ENCODE results near the gene ANKFY1.
A peak's percentile ranks its signal among the peaks of the same experiment; 100 is the strongest.

Gene ANKFY1

GRCh38 chr17:4146641-4147040 lies 117.1 kb downstream of the ANKFY1 start:
- ATAC-seq (ENCODE audit: insufficient read depth, low read depth) = no peak
- no peak overlapping the region for H3K4me3 ChIP-seq (ENCODE audit: low read depth in 1 of 2, low read length in 2 of 2)
- no peaks in the 10 kb centered on the region for H3K27me3 ChIP-seq (ENCODE audit: insufficient read depth, low read length, poor library complexity)
- H3K9ac ChIP-seq (ENCODE audit: low read depth, low read length) = no peak overlapping the region
- TF ChIP-seq EZH2 (IDR thresholded peaks at IDR 0.05; ENCODE audit: borderline replicate concordance, low read depth, low read length, severe bottlenecking) = no peak
- no peak for TF ChIP-seq CTCF (IDR thresholded peaks at IDR 0.05; ENCODE audit: borderline replicate concordance, extremely low read depth, low read length, poor library complexity, severe bottlenecking)
- DNase-seq = no peak
- no peak overlapping the region for H2AFZ ChIP-seq (ENCODE audit: low read depth, low read length)
- H3K79me2 ChIP-seq (ENCODE audit: insufficient read depth, low read length) = peaks cover 27% of the 10 kb centered on the region
- peaks cover 18% of the 10 kb centered on the region for H3K4me1 ChIP-seq (ENCODE audit: insufficient read depth, low read length)
- H3K36me3 ChIP-seq (ENCODE audit: insufficient read depth, low read length) = 0 out of 2 replicates have a peak, but pooled peaks cover 2% of the 10 kb centered on the region
- no peak overlapping the region for H3K4me2 ChIP-seq (ENCODE audit: insufficient read depth, low read length)
- no peaks in the 10 kb centered on the region for H3K9me3 ChIP-seq (ENCODE audit: insufficient read depth, low read length, severe bottlenecking)
- peaks cover 8% of the 10 kb centered on the region for H4K20me1 ChIP-seq (ENCODE audit: insufficient read depth, low read length)
- no peak overlapping the region for H3K27ac ChIP-seq (ENCODE audit: low read length)

- no peak for TF ChIP-seq CTCF (IDR thresholded peaks at IDR 0.05; ENCODE audit: borderline replicate concordance, extremely low read depth, low read length, poor library complexity, severe bottlenecking)
- no peak for TF ChIP-seq EZH2 (IDR thresholded peaks at IDR 0.05; ENCODE audit: borderline replicate concordance, low read depth, low read length, severe bottlenecking)
- Histone ChIP-seq H3K4me1 (ENCODE audit: insufficient read depth, low read length) (peaks cover 41% of the 10 kb centered on the region), H3K79me2 (ENCODE audit: insufficient read depth, low read length) (peaks cover 49% of the 10 kb centered on the region), H3K9ac (ENCODE audit: low read depth, low read length) (peak overlapping the region; percentile 87), H3K9me3 (ENCODE audit: insufficient read depth, low read length, severe bottlenecking) (no peaks in the 10 kb centered on the region), H4K20me1 (ENCODE audit: insufficient read depth, low read length) (peaks cover 20% of the 10 kb centered on the region), H3K27ac (ENCODE audit: low read length) (peak overlapping the region; percentile 96), H3K36me3 (ENCODE audit: insufficient read depth, low read length) (peaks cover 12% of the 10 kb centered on the region; the same call in 1 of the 2 replicates), H2AFZ (ENCODE audit: low read depth, low read length) (peak overlapping the region; percentile 80), H3K4me3 (ENCODE audit: low read depth in 1 of 2, low read length in 2 of 2) (peak overlapping the region; percentile 47 to 82), H3K27me3 (ENCODE audit: insufficient read depth, low read length, poor library complexity) (no peaks in the 10 kb centered on the region), H3K4me2 (ENCODE audit: insufficient read depth, low read length) (peak overlapping the region; percentile 91)
- DNase-seq (no peak), ATAC-seq (ENCODE audit: insufficient read depth, low read depth) (no peak)
Observed at GRCh38 chr17:4144422-4144747, 119.4 kb downstream of the ANKFY1 start.

- Histone ChIP-seq H3K4me2 (ENCODE audit: insufficient read depth, low read length) (peak overlapping the region; percentile 91), H3K4me1 (ENCODE audit: insufficient read depth, low read length) (peaks cover 41% of the 10 kb centered on the region), H3K9ac (ENCODE audit: low read depth, low read length) (peak overlapping the region; percentile 87), H2AFZ (ENCODE audit: low read depth, low read length) (peak overlapping the region; percentile 80), H3K27ac (ENCODE audit: low read length) (peak overlapping the region; percentile 96), H3K27me3 (ENCODE audit: insufficient read depth, low read length, poor library complexity) (no peaks in the 10 kb centered on the region), H4K20me1 (ENCODE audit: insufficient read depth, low read length) (peaks cover 20% of the 10 kb centered on the region), H3K9me3 (ENCODE audit: insufficient read depth, low read length, severe bottlenecking) (no peaks in the 10 kb centered on the region), H3K36me3 (ENCODE audit: insufficient read depth, low read length) (peaks cover 12% of the 10 kb centered on the region; the same call in 1 of the 2 replicates), H3K4me3 (ENCODE audit: low read depth in 1 of 2, low read length in 2 of 2) (peak overlapping the region; percentile 47 to 82), H3K79me2 (ENCODE audit: insufficient read depth, low read length) (peaks cover 55% of the 10 kb centered on the region)
- ATAC-seq (ENCODE audit: insufficient read depth, low read depth) = peak; percentile 77
- TF ChIP-seq EZH2 (IDR thresholded peaks at IDR 0.05; ENCODE audit: borderline replicate concordance, low read depth, low read length, severe bottlenecking) (no peak), CTCF (IDR thresholded peaks at IDR 0.05; ENCODE audit: borderline replicate concordance, extremely low read depth, low read length, poor library complexity, severe bottlenecking) (no peak)
- DNase-seq = peak; percentile 92
Observed at GRCh38 chr17:4143563-4144421, 120.0 kb downstream of the ANKFY1 start.
